GM18873 (cell line): Measurements from ENCODE around the gene LDB3.

Source experiments
- ATAC-seq: cut with Tn5 transposase; IDR thresholded peaks from one replicate; pipeline ENCODE4 v1.9.1; 2021; ENCODE audit warnings: mild to moderate bottlenecking, moderate library complexity, moderate number of reproducible peaks; ENCODE audit not compliant: unreplicated experiment, low FRiP score

The LDB3 gene

GRCh38 chr10:86663576-86664339 is 4.6 kb upstream of the LDB3 start:
- ATAC-seq = no peak

- no peak for ATAC-seq
Measured at GRCh38 chr10:86664341-86665217, 3.7 kb upstream of the LDB3 start.

- no peak for ATAC-seq
Measured at GRCh38 chr10:86665218-86665607, 3.1 kb upstream of the LDB3 start.

- no peak for ATAC-seq
Measured at GRCh38 chr10:86665868-86666267, 2.4 kb upstream of the LDB3 start.

- ATAC-seq = no peak
Measured at GRCh38 chr10:86666538-86666937, 1.8 kb upstream of the LDB3 start.

- no peak for ATAC-seq
Measured at GRCh38 chr10:86667421-86668181, 710 bp upstream of the LDB3 start.

GRCh38 chr10:86670290-86670811 is 2.0 kb downstream of the LDB3 start:
- ATAC-seq = no peak

- ATAC-seq = no peak
Measured at GRCh38 chr10:86670876-86671275, 2.6 kb downstream of the LDB3 start.

- ATAC-seq = no peak
Measured at GRCh38 chr10:86671419-86671818, 3.1 kb downstream of the LDB3 start.

- ATAC-seq = no peak
Measured at GRCh38 chr10:86671985-86672710, 3.8 kb downstream of the LDB3 start.

GRCh38 chr10:86673216-86673826 is 5.0 kb downstream of the LDB3 start:
- no peak for ATAC-seq

GRCh38 chr10:86673827-86674581 is 5.7 kb downstream of the LDB3 start:
- ATAC-seq = no peak

- ATAC-seq = no peak
Measured at GRCh38 chr10:86674912-86675311, 6.6 kb downstream of the LDB3 start.

GRCh38 chr10:86677374-86677773 is 9.1 kb downstream of the LDB3 start:
- no peak for ATAC-seq

- ATAC-seq = no peak
Measured at GRCh38 chr10:86678999-86679792, 10.9 kb downstream of the LDB3 start.

- no peak for ATAC-seq
Measured at GRCh38 chr10:86681047-86681446, 12.7 kb downstream of the LDB3 start.

- ATAC-seq = no peak
Measured at GRCh38 chr10:86681722-86682386, 13.5 kb downstream of the LDB3 start.

GRCh38 chr10:86682675-86683074 is 14.4 kb downstream of the LDB3 start:
- no peak for ATAC-seq
